GM19438 (cell line): ENCODE results near the gene DGLUCY.
A peak's percentile ranks its signal among the peaks of the same experiment; 100 is the strongest.
"Not testable (repeated sequence)": the region's sequence is repeated elsewhere in the genome, so short reads cannot be mapped to it uniquely, and the experiment has no call there.

Experiments used
- ATAC-seq: cut with Tn5 transposase; IDR thresholded peaks from one replicate; pipeline ENCODE4 v1.9.1; 2021; ENCODE audit warnings: low read depth; ENCODE audit not compliant: unreplicated experiment

Gene DGLUCY

GRCh38 chr14:91229743-91230200, 115.9 kb downstream of the DGLUCY start:
- peak; percentile 64 for ATAC-seq

DNA sequence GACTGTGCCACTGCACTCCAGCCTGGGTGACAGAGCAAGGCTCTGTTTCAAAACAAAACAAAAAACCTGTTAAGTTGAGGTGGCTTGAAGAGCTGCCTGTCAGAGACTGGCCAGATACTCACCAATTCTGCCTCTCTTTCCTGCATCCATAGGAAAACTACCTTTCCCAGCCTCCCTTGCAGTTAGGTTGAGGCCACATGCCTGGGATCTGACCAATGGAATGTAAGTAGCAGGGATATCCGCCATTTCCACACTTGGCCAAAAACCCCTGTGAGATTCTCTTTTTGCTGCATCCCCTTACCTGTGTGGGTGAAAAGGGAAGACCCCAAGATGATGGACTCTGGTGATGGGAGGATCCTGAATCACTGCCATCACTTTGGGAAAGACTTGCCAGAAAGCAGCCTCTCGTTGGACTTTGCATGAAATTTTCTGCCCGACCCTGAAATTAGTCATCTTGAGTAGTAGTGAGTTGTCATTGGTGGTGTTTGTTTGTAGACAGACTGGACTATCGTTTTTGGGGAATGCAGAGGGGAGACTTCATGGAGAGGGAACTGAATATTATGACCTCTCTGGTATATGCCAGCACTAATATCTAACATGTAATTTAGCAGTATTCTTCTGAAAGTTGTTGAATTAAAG, 116.6 kb downstream of the DGLUCY start:
- no peak for ATAC-seq

DNA sequence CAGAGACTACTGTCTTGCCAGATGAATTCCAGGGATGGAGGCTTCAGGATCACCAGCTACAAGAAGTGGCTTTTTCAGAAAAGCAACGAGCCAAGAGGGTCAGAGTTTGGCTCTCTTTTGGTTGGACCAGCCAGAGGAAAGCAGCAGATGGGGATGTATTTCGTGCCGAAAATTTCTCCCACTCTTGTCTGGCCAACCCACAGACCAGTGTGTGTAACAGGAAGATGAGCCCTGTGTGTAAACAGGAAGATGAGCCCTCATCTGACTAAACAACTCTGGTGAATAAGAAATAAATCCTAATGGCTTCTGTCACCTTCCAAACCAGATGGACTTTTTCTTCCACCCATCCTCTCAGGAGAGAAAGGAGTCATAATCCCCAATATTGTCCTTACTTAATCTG, 117.6 kb downstream of the DGLUCY start:
- no peak for ATAC-seq

DNA sequence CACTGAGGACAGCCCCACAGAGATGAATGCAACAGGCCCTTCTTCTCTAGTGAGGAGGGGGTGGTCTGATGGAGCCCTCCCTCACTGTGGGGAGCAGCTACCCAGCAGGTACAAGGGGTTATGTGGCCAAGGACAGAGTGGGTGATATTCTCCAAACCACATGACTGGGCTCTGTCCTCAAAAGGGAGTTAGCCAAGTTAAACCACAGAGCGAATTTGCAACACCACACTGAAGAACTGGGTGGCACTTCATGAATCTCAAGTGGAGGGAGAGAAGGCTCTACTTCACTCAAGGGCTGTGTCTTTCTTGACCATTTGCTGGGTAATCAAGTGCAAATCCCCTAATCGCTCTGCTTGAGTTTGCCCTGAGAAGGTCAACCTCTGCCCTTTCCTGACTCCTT, 118.2 kb downstream of the DGLUCY start:
- no peak for ATAC-seq

- ATAC-seq, result no peak
Observed at GRCh38 chr14:91232603-91233002, 118.7 kb downstream of the DGLUCY start.

- ATAC-seq, result no peak
Observed at GRCh38 chr14:91233936-91234790, 120.3 kb downstream of the DGLUCY start.

- no peak for ATAC-seq
Observed at GRCh38 chr14:91234791-91235114, 120.9 kb downstream of the DGLUCY start.

- ATAC-seq, result no peak
Observed at GRCh38 chr14:91235841-91236240, 122.0 kb downstream of the DGLUCY start.

- no peak for ATAC-seq
Observed at GRCh38 chr14:91237219-91237618, 123.3 kb downstream of the DGLUCY start.

- ATAC-seq, result no peak
Observed at GRCh38 chr14:91238085-91238484, 124.2 kb downstream of the DGLUCY start.

- no peak for ATAC-seq
Observed at GRCh38 chr14:91238661-91239060, 124.8 kb downstream of the DGLUCY start.

GRCh38 chr14:91241863-91242262, 128.0 kb downstream of the DGLUCY start:
- ATAC-seq, result peak; percentile 39

DNA sequence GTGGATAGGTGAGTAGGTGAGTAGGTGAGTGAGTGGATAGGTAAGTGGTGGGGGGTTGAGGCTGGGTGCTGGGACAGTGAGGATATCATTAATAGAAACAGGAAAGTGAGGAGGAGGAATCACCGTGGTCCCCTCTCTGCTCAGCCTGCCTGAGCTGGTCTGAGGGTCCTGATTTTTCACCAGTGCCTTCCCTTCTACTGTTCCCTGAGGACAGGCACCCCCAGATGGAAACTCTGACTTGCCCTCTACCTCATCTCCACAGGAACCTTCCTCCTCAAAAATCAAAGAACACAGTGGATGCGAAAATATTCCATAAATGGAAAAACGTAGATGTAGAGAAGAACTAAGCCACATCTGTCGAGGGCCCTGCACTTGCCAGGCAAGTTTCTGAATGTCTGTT, 128.8 kb downstream of the DGLUCY start:
- ATAC-seq, result no peak

GRCh38 chr14:91243074-91243471, 129.2 kb downstream of the DGLUCY start:
- ATAC-seq, result no peak

- no peak for ATAC-seq
Observed at GRCh38 chr14:91244501-91244901, 130.6 kb downstream of the DGLUCY start, which contains the start of gene GPR68. TSS of gene GPR68 (minus strand) at chr14:91244704. CDS start at chr14:91235050, 9,654 bp downstream.

DNA sequence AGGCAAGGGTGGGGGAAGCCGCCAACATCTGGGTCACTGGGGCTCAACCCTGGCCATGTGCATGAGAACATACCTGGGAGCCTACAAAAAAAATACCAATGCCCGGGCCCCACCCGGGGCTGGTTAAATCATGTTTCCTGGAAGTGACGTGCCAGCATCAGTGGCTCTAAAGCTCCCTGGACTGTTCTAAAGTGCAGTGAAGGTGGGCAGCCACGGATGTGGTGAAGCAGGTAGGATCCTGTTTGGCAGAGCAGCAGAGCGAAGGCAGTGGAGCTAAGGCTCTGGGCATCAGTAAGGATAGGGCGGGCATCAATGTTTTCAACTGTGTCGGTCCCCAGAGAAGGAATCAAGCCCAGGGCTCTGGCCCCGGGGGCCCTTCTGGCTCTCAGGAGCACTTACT, 131.2 kb downstream of the DGLUCY start:
- ATAC-seq, result no peak

DNA sequence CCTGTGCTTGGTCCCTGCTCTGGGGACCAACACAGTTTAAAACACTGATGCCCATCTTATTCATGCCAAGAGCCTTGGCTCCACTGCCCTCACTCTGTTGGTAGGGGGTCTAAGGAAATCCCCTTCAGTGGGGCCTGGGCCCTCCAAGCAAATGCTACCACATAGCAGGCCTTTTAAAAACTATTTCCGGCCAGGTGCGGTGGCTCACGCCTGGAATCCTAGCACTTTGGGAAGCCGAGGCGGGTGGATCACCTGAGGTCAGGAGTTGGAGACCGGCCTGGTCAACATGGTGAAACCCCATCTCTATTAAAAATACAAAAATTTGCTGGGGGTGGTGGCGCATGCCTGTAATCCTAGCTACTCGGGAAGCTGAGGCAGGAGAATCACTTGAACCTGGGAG, 131.7 kb downstream of the DGLUCY start:
- not testable (repeated sequence) for ATAC-seq

DNA sequence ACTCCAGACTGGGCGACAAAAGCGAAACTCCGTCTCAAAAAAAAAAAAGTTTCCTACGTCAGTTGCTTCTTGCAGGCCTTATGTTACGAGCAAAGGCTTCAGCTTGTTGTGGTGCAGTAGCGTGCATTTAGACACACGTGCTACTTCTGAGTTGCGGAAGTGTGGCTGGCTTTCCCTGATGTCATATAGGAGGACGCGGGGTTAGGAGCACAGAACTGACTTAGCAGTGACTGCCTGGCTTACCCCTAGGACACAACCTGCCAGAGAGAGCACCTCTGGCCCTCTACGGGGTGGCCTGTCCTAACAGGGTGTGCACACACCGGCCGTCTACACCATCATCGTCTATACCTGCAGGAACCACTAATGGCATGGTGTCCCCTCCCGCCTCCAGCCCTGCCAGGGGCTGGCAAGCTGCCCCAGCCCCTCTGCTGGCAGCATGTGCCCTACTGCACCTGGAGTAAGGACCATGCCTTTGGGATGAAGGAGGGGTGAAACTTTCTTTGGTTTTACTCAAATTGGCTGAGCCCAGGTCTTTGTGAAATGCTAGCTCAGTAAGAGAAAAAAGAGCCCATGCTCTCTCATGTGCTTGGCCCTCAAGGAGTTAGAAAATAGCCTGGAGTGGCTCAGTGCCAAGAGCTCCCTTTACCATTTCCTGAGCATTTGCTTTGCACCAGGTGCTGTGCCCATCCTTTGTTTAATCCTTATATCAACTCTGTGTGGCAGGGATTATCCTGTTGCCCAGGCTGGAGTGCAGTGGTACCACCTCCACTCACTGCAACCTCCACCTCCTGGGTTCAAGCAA, 132.4 kb downstream of the DGLUCY start:
- no peak for ATAC-seq

- peak; percentile 85 for ATAC-seq
Observed at GRCh38 chr14:91249841-91250616, 136.2 kb downstream of the DGLUCY start.

DNA sequence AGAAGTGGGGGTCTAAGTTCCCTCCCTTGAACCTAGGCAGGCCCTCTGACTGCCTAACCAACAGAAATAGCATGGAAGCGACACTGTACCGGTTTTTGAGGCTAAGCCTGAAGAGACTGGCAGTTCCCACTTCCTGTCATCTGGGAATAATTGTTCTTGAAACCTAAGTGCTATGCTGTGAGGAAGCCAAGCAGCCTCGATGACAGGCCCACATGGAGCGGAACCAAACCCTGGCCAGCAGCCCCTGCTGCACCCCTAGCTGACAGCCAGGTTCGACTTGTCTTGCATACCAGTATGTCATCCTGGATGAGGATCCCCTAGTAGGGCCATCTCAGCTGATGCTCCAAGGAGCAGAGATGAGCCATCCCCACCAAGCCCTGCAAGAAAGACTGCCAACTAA, 137.0 kb downstream of the DGLUCY start:
- no peak for ATAC-seq
